SK-N-SH (cell line): ENCODE results near the gene PPP1R15B. TPM values are rescaled to one million over a fixed set of nuclear protein-coding genes. Genes with fewer than 3 reads are reported as not detected.

Experiments used
- CTCF ChIA-PET: fragments of 300-600, 350-600 bp; formaldehyde crosslinking; extraction: SDS; loops from one replicate; lab custom pipeline; 2021; lab: Yijun Ruan, JAX
- POLR2A ChIA-PET: fragments of 350-600 bp; sonication (Branson Sonifier 250); formaldehyde crosslinking; extraction: SDS; loops from one replicate; lab custom pipeline; 2020; ENCODE audit warnings: antibody characterized with exemption, inconsistent platforms; lab: Yijun Ruan, JAX
- DNase-seq: peaks from one replicate; pipeline ENCODE4 v3.0.0; 2012
- H2AFZ ChIP-seq: fragments of 200-600 bp; sonication (generic); 2 replicates; pipeline ENCODE4 v1.8.1; 2016; ENCODE audit warnings: antibody characterized with exemption, mild to moderate bottlenecking, low read depth
- H3F3A ChIP-seq: fragments of 200-600 bp; sonication (generic); replicated peaks from 2 replicates; pipeline ENCODE3; 2016; ENCODE audit warnings: antibody characterized with exemption, mild to moderate bottlenecking; ENCODE audit not compliant: insufficient read depth
- H3K27ac ChIP-seq, 2 experiments: fragments of 200-500 bp in 1 of 2; fragments of 200-600 bp in 1 of 2; sonication (Bioruptor generic) in 1 of 2; sonication (generic), shearing (Covaris generic) in 1 of 2; 2 replicates each; pipeline versions ENCODE4 v1.5.1 to v1.6.1; 2014 to 2016; ENCODE audit warnings: low read depth in 2 of 2, inconsistent platforms in 1 of 2, low read length in 1 of 2, mild to moderate bottlenecking in 1 of 2, mixed read lengths in 1 of 2
- H3K27me3 ChIP-seq: fragments of 200-600 bp; sonication (generic), shearing (Covaris generic); 2 replicates; pipeline ENCODE4 v1.6.1; 2016; ENCODE audit warnings: mixed run types; ENCODE audit not compliant: insufficient read depth
- H3K36me3 ChIP-seq, 2 experiments: fragments of 200-500 bp in 1 of 2; fragments of 200-600 bp in 1 of 2; sonication (Bioruptor generic) in 1 of 2; sonication (generic) in 1 of 2; replicated peaks in 1 of 2; 2 replicates each; pipeline versions ENCODE3 to v1.5.1; 2014 to 2016; ENCODE audit warnings: low read length in 1 of 2, mild to moderate bottlenecking in 1 of 2; ENCODE audit not compliant: insufficient read depth in 2 of 2, control insufficient read depth in 1 of 2
- H3K4me1 ChIP-seq, 2 experiments: fragments of 200-500 bp in 1 of 2; fragments of 200-600 bp in 1 of 2; sonication (Bioruptor generic) in 1 of 2; sonication (generic), shearing (Covaris generic) in 1 of 2; 2 replicates each; pipeline versions ENCODE4 v1.5.1 to v1.6.1; 2014 to 2016; ENCODE audit warnings: low read depth in 1 of 2, low read length in 1 of 2, mixed run types in 1 of 2; ENCODE audit not compliant: insufficient read depth in 2 of 2, control insufficient read depth in 1 of 2
- H3K4me2 ChIP-seq: fragments of 200-600 bp; sonication (generic), shearing (Covaris generic); 2 replicates; pipeline ENCODE4 v1.6.1; 2017; ENCODE audit warnings: mixed run types
- H3K4me3 ChIP-seq, 2 experiments: fragments of 200-500 bp in 1 of 2; fragments of 200-600 bp in 1 of 2; sonication (Bioruptor generic) in 1 of 2; sonication (generic), shearing (Covaris generic) in 1 of 2; 2 replicates each; pipeline versions ENCODE4 v1.5.1 to v1.8.1; 2014 to 2016; ENCODE audit warnings: low read depth in 2 of 2, inconsistent platforms in 1 of 2, low read length in 1 of 2, mild to moderate bottlenecking in 1 of 2, mixed read lengths in 1 of 2, moderate library complexity in 1 of 2
- H3K79me2 ChIP-seq: fragments of 200-600 bp; sonication (generic); 2 replicates; pipeline ENCODE4 v1.8.1; 2017; ENCODE audit warnings: mild to moderate bottlenecking; ENCODE audit not compliant: insufficient read depth
- H3K9ac ChIP-seq: fragments of 200-600 bp; sonication (generic); 2 replicates; pipeline ENCODE4 v1.6.1; 2017; ENCODE audit warnings: mixed run types
- H3K9me2 ChIP-seq: fragments of 200-600 bp; sonication (generic); 2 replicates; pipeline ENCODE4 v1.6.1; 2017; ENCODE audit warnings: mixed run types
- H3K9me3 ChIP-seq: fragments of 200-600 bp; sonication (generic); 2 replicates; pipeline ENCODE4 v1.6.1; 2017; ENCODE audit warnings: mixed run types, mild to moderate bottlenecking, moderate library complexity
- H4K20me1 ChIP-seq: fragments of 200-600 bp; sonication (generic); 2 replicates; pipeline ENCODE4 v1.6.1; 2017; ENCODE audit warnings: mild to moderate bottlenecking, mixed run types; ENCODE audit not compliant: insufficient read depth
- EP300 ChIP-seq, 2 experiments: IDR thresholded peaks; 2 replicates each; pipeline versions ENCODE4 v1.4.0 to v1.6.1; 2012; ENCODE audit warnings: borderline replicate concordance in 1 of 2, low read depth in 1 of 2, low read length in 1 of 2
- EZH2phosphoT487 ChIP-seq: fragments of 200-600 bp; sonication (generic); IDR thresholded peaks from 2 replicates; pipeline ENCODE4 v1.6.1; 2017; ENCODE audit warnings: low read depth, mixed run types, mild to moderate bottlenecking, antibody characterized with exemption, moderate library complexity, borderline replicate concordance
- FOSL2 ChIP-seq: IDR thresholded peaks from 2 replicates; pipeline ENCODE4 v1.4.0; 2012; ENCODE audit warnings: low read depth, mild to moderate bottlenecking, moderate library complexity, borderline replicate concordance
- FOXM1 ChIP-seq: IDR thresholded peaks from 2 replicates; pipeline ENCODE4 v1.4.0; 2012; ENCODE audit warnings: low read depth, mild to moderate bottlenecking
- JUND ChIP-seq: IDR thresholded peaks from 2 replicates; pipeline ENCODE4 v1.4.0; 2012
- MXI1 ChIP-seq: IDR thresholded peaks from 2 replicates; pipeline ENCODE4 v1.6.1; 2012; ENCODE audit warnings: mild to moderate bottlenecking, low read depth, low read length, improper control_type of control experiment
- NFIC ChIP-seq: IDR thresholded peaks from 2 replicates; pipeline ENCODE4 v1.4.0; 2012; ENCODE audit warnings: borderline replicate concordance
- POLR2AphosphoS5 ChIP-seq: IDR thresholded peaks from 2 replicates; pipeline ENCODE4 v1.6.1; 2012; ENCODE audit warnings: low read depth, low read length
- SIN3A ChIP-seq: IDR thresholded peaks from 2 replicates; pipeline ENCODE4 v1.6.1; 2012; ENCODE audit warnings: low read depth, mild to moderate bottlenecking, low read length, moderate library complexity, borderline replicate concordance
- TAF1 ChIP-seq: IDR thresholded peaks from 2 replicates; pipeline ENCODE4 v1.6.1; 2012; ENCODE audit warnings: low read depth, mild to moderate bottlenecking, low read length, moderate library complexity, borderline replicate concordance
- TCF12 ChIP-seq: IDR thresholded peaks from 2 replicates; pipeline ENCODE4 v1.4.0; 2012
- WGBS: methylation state at CpG from one replicate; pipeline ENCODE4 v1.1.6; 2017; ENCODE audit warnings: low lambda C conversion rate; 5-methylcytosine and 5-hydroxymethylcytosine counted together
- polyA plus RNA-seq, 3 experiments: library from polyadenylated mRNA; depleted of rRNA; stranded (reverse); fragments of >200 nt; gene quantifications; 2 replicates each; pipeline ENCODE4 v1.2.3, GENCODE V29; 2012
- TF ChIP-seq, protein P1 (sequence below): IDR thresholded peaks from 2 replicates; pipeline ENCODE4 v1.4.0; 2012; ENCODE audit warnings: low read depth, borderline replicate concordance
- TF ChIP-seq, protein P2 (sequence below): IDR thresholded peaks from 2 replicates; pipeline ENCODE4 v1.4.0; 2012; ENCODE audit warnings: low read depth, borderline replicate concordance
- TF ChIP-seq, protein P3 (sequence below): fragments of 200-600 bp; sonication (generic); IDR thresholded peaks from 2 replicates; pipeline ENCODE4 v1.6.1; 2017; ENCODE audit warnings: antibody characterized with exemption, mild to moderate bottlenecking, moderate library complexity
- TF ChIP-seq, protein P4 (sequence below): fragments of 150-350 bp; IDR thresholded peaks from 2 replicates; pipeline ENCODE4 v1.6.1; 2016; ENCODE audit warnings: mild to moderate bottlenecking, low read depth, low read length

The PPP1R15B gene
- polyA plus RNA-seq, 1 of the 3 experiments (the other 2 are of a cell fraction), result 12.1 TPM

DNA sequence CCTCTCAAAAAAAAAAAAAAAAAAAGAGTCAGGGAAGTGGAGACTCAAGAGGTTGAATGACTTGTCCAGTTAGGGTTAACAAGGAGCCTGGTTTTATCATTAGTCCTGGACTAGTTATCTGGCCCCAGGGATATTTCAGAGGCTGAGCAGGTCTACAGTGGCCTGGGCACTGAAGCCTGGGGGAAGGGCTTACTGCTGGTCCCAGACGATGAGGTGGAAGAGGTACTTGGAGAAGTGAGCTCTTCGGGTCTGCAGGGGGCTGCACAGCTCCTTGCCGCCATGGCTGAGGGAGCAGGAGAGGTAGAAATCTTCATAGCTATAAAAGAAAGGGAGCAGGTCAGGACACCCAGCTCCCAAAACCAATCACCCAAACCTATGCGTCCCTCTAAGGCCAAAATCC is 42.9 kb upstream of the PPP1R15B start:
- Histone ChIP-seq H3K36me3 (peaks cover 0 to 17% of the 10 kb centered on the region in 2 experiments), H3K4me1 (no peaks in the 10 kb centered on the region; a peak in 2 of 4 replicates), H3K27me3 (no peaks in the 10 kb centered on the region), H3K4me2 (no peak overlapping the region), H2AFZ (no peak overlapping the region), H3K79me2 (no peaks in the 10 kb centered on the region), H3K27ac (no peak overlapping the region), H3K9me2 (no peaks in the 10 kb centered on the region), H4K20me1 (no peaks in the 10 kb centered on the region), H3F3A (no peaks in the 10 kb centered on the region), H3K9ac (no peak overlapping the region), H3K4me3 (no peak overlapping the region), H3K9me3 (no peaks in the 10 kb centered on the region)
- TF ChIP-seq JUND (no peak), FOXM1 (no peak), POLR2AphosphoS5 (no peak), MXI1 (no peak), SIN3A (no peak), EP300 (IDR thresholded peaks at IDR 0.05; ENCODE audit: borderline replicate concordance in 1 of 2, low read depth in 1 of 2, low read length in 1 of 2) (no peak), TAF1 (no peak), NFIC (no peak), TCF12 (no peak), FOSL2 (no peak), EZH2phosphoT487 (no peak)
- TF ChIP-seq, protein P1, sequence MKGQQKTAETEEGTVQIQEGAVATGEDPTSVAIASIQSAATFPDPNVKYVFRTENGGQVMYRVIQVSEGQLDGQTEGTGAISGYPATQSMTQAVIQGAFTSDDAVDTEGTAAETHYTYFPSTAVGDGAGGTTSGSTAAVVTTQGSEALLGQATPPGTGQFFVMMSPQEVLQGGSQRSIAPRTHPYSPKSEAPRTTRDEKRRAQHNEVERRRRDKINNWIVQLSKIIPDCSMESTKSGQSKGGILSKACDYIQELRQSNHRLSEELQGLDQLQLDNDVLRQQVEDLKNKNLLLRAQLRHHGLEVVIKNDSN, result no peak
- TF ChIP-seq, protein P2, sequence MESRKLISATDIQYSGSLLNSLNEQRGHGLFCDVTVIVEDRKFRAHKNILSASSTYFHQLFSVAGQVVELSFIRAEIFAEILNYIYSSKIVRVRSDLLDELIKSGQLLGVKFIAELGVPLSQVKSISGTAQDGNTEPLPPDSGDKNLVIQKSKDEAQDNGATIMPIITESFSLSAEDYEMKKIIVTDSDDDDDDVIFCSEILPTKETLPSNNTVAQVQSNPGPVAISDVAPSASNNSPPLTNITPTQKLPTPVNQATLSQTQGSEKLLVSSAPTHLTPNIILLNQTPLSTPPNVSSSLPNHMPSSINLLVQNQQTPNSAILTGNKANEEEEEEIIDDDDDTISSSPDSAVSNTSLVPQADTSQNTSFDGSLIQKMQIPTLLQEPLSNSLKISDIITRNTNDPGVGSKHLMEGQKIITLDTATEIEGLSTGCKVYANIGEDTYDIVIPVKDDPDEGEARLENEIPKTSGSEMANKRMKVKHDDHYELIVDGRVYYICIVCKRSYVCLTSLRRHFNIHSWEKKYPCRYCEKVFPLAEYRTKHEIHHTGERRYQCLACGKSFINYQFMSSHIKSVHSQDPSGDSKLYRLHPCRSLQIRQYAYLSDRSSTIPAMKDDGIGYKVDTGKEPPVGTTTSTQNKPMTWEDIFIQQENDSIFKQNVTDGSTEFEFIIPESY, result no peak
- TF ChIP-seq, protein P3, sequence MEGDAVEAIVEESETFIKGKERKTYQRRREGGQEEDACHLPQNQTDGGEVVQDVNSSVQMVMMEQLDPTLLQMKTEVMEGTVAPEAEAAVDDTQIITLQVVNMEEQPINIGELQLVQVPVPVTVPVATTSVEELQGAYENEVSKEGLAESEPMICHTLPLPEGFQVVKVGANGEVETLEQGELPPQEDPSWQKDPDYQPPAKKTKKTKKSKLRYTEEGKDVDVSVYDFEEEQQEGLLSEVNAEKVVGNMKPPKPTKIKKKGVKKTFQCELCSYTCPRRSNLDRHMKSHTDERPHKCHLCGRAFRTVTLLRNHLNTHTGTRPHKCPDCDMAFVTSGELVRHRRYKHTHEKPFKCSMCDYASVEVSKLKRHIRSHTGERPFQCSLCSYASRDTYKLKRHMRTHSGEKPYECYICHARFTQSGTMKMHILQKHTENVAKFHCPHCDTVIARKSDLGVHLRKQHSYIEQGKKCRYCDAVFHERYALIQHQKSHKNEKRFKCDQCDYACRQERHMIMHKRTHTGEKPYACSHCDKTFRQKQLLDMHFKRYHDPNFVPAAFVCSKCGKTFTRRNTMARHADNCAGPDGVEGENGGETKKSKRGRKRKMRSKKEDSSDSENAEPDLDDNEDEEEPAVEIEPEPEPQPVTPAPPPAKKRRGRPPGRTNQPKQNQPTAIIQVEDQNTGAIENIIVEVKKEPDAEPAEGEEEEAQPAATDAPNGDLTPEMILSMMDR, result no peak
- TF ChIP-seq, protein P4, sequence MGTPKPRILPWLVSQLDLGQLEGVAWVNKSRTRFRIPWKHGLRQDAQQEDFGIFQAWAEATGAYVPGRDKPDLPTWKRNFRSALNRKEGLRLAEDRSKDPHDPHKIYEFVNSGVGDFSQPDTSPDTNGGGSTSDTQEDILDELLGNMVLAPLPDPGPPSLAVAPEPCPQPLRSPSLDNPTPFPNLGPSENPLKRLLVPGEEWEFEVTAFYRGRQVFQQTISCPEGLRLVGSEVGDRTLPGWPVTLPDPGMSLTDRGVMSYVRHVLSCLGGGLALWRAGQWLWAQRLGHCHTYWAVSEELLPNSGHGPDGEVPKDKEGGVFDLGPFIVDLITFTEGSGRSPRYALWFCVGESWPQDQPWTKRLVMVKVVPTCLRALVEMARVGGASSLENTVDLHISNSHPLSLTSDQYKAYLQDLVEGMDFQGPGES, result no peak
- WGBS, result 96% methylated on average over 4 of the region's 4 CpGs
- ChIA-PET CTCF (interaction anchor here (0.9 to 1.8 kb wide), 5 partner anchors 19 to 353 kb away, joined by 3 to 6 read pairs (median 3); no protein-coding TSS in a partner anchor), POLR2A (no interaction called here)
- no peak for DNase-seq
